Measurements from ENCODE around the gene MGAT4A. TPM values are rescaled to one million over a fixed set of nuclear protein-coding genes. Genes with fewer than 3 reads are reported as not detected.

Gene MGAT4A
- total and polyA plus RNA-seq, 9 of the 15 experiments (the other 6 are each of a cell fraction or from before 2014, with no cell fraction given): 0.03 to 0.53 (median 0.18) TPM; not detected in 2

DNA sequence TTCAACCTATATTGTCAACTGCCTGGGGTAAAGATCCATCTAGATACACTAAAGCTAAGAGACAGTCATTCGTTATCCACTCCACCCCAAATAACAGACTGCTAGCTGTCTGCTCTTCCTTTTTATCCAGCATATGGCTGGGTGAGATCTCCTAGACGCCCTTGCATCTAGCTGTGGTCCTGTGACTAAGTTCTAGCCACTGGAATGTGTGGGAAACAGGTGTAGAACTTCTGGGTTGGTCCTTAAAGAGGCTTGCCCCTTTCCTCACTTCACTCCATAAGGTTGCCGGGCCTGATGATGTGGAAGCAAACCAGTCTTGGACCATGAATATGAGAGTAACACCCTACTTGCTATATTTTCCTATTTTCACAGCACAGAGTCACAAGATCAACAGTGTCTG is 125.9 kb downstream of the MGAT4A start:
- no peak for FAIRE-seq
- POLR2A ChIA-PET: no interaction called here

More for the DNA sequence above, 125.9 kb downstream of the MGAT4A start:
- no peak overlapping the region for H3K4me2 ChIP-seq (ENCODE audit: insufficient read depth, low read length)
- intact Hi-C loops (cut with micrococcal nuclease): no loop called here
- H3K79me2 ChIP-seq (ENCODE audit: control insufficient read depth, insufficient read depth, low read length): peaks cover 56% of the 10 kb centered on the region
- in situ Hi-C loops (cut with MboI): no loop called here
- peaks cover 5% of the 10 kb centered on the region for H3K9me1 ChIP-seq (ENCODE audit: control insufficient read depth, insufficient read depth, low read length)
- no peak overlapping the region for H2AFZ ChIP-seq (ENCODE audit: low read depth, low read length)
- no TSS peak for BruUV-seq (replicated peaks)
- DNase-seq (ENCODE audit: extremely low read depth in 1 of 4, low spot score in 3 of 4): no peak
- no peaks in the 10 kb centered on the region for H3K27me3 ChIP-seq (ENCODE audit: control insufficient read depth in 2 of 2, insufficient read depth in 2 of 2, low read length in 2 of 2)
- WGBS (ENCODE audit: insufficient coverage, low coverage, missing lambda C conversion rate): 61% methylated on average over 3 of the region's 3 CpGs
- no peak for ATAC-seq
- no peak overlapping the region for H3K27ac ChIP-seq (ENCODE audit: extremely low read depth, low read depth, low read length)
- H3K9ac ChIP-seq (ENCODE audit: insufficient read depth in 1 of 2, low read depth in 2 of 2, low read length in 2 of 2): no peak overlapping the region
- TF ChIP-seq POLR2B (IDR thresholded peaks at IDR 0.05; ENCODE audit: low read depth, partially characterized antibody) (no peak), HMG20B (CRISPR knock-in tag; IDR thresholded peaks at IDR 0.05) (no peak), ELF2 (CRISPR knock-in tag; IDR thresholded peaks at IDR 0.05) (no peak), BCL6 (CRISPR knock-in tag; IDR thresholded peaks at IDR 0.05) (no peak), HLTF (IDR thresholded peaks at IDR 0.05) (no peak), HIVEP1 (CRISPR knock-in tag; IDR thresholded peaks at IDR 0.05) (no peak), ZNF134 (CRISPR knock-in tag; conservative IDR thresholded peaks at IDR 0.05) (no peak), ZNF79 (CRISPR knock-in tag; IDR thresholded peaks at IDR 0.05; ENCODE audit: low read depth) (no peak), HOXB6 (CRISPR knock-in tag; IDR thresholded peaks at IDR 0.05; ENCODE audit: borderline replicate concordance) (no peak), RFX1 (IDR thresholded peaks at IDR 0.05) (no peak), KLF16 (IDR thresholded peaks at IDR 0.05) (no peak), IRF2 (CRISPR knock-in tag; IDR thresholded peaks at IDR 0.05) (no peak), PRMT5 (CRISPR knock-in tag; IDR thresholded peaks at IDR 0.05) (no peak), ZFX (CRISPR knock-in tag; IDR thresholded peaks at IDR 0.05) (no peak), GATAD2B (IDR thresholded peaks at IDR 0.05; ENCODE audit: borderline replicate concordance) (no peak)
- TF ChIP-seq, protein P1, sequence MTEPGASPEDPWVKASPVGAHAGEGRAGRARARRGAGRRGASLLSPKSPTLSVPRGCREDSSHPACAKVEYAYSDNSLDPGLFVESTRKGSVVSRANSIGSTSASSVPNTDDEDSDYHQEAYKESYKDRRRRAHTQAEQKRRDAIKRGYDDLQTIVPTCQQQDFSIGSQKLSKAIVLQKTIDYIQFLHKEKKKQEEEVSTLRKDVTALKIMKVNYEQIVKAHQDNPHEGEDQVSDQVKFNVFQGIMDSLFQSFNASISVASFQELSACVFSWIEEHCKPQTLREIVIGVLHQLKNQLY (CRISPR knock-in tag; conservative IDR thresholded peaks at IDR 0.05): no peak
- TF ChIP-seq, protein P2, sequence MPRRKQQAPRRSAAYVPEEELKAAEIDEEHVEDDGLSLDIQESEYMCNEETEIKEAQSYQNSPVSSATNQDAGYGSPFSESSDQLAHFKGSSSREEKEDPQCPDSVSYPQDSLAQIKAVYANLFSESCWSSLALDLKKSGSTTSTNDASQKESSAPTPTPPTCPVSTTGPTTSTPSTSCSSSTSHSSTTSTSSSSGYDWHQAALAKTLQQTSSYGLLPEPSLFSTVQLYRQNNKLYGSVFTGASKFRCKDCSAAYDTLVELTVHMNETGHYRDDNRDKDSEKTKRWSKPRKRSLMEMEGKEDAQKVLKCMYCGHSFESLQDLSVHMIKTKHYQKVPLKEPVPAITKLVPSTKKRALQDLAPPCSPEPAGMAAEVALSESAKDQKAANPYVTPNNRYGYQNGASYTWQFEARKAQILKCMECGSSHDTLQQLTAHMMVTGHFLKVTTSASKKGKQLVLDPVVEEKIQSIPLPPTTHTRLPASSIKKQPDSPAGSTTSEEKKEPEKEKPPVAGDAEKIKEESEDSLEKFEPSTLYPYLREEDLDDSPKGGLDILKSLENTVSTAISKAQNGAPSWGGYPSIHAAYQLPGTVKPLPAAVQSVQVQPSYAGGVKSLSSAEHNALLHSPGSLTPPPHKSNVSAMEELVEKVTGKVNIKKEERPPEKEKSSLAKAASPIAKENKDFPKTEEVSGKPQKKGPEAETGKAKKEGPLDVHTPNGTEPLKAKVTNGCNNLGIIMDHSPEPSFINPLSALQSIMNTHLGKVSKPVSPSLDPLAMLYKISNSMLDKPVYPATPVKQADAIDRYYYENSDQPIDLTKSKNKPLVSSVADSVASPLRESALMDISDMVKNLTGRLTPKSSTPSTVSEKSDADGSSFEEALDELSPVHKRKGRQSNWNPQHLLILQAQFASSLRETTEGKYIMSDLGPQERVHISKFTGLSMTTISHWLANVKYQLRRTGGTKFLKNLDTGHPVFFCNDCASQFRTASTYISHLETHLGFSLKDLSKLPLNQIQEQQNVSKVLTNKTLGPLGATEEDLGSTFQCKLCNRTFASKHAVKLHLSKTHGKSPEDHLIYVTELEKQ (CRISPR knock-in tag; IDR thresholded peaks at IDR 0.05): no peak
- no peak overlapping the region for H3K4me3 ChIP-seq
- H3K9me3 ChIP-seq (replicated peaks; ENCODE audit: control insufficient read depth, insufficient read depth, low read depth, low read length): no peaks in the 10 kb centered on the region
- CTCF ChIA-PET (ENCODE audit: low intra/inter-chr PET ratio): no interaction called here
- H4K20me1 ChIP-seq (replicated peaks; ENCODE audit: control insufficient read depth, insufficient read depth, low read length): no peaks in the 10 kb centered on the region; the same call in 1 of the 2 replicates
- H3K36me3 ChIP-seq (ENCODE audit: control insufficient read depth, insufficient read depth, low read length): peaks cover 57% of the 10 kb centered on the region; the same call in 2 of the 3 replicates
- H3K4me1 ChIP-seq (replicated peaks in 1 of 2; ENCODE audit: control insufficient read depth in 2 of 2, insufficient read depth in 2 of 2, low read length in 2 of 2): peaks cover 17% of the 10 kb centered on the region in 2 experiments

Data from K562 (cell line).